ENCODE measurements around the gene FXYD6.

DNA sequence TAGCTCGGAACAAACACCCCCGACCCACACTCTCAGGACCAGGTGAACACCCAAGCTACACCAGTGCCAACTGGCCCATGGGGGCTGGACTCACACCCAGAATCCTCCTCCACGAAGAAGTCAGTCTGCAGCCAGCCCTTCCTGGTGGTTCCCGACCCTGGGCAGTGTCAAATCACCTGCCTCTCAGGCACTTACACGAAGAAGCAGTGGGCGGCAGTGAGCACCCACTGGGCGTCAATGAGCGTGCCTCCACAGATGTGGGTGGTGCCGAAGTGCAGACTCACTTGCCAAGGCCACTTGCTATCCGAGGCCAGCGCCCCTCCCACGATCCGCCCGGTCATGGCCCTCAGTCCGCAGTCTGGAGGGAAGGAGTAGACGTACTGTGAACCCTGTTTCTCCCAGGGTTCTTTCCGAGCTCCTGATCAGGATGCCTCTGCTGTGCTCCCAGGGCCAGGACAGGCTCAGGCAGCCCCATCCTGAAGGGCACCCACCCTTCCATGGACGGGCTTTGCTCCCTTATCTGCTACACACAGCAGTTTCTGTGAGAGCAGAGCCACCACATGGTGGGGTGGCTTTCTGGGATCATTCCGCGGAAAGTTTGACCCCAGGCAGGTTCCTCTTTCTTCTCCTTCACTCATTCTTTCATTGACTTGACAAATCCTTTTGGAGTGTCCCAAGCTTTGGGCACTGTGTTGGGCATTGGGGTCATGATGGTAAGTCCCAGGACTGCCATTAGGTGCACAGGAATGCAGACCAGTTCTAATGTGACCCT lies 33.3 kb upstream of the FXYD6 start:
- TF ChIP-seq SIRT6 (IDR thresholded peaks at IDR 0.05; ENCODE audit: low read length), result no peak
- TF ChIP-seq, protein P1, sequence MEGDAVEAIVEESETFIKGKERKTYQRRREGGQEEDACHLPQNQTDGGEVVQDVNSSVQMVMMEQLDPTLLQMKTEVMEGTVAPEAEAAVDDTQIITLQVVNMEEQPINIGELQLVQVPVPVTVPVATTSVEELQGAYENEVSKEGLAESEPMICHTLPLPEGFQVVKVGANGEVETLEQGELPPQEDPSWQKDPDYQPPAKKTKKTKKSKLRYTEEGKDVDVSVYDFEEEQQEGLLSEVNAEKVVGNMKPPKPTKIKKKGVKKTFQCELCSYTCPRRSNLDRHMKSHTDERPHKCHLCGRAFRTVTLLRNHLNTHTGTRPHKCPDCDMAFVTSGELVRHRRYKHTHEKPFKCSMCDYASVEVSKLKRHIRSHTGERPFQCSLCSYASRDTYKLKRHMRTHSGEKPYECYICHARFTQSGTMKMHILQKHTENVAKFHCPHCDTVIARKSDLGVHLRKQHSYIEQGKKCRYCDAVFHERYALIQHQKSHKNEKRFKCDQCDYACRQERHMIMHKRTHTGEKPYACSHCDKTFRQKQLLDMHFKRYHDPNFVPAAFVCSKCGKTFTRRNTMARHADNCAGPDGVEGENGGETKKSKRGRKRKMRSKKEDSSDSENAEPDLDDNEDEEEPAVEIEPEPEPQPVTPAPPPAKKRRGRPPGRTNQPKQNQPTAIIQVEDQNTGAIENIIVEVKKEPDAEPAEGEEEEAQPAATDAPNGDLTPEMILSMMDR (IDR thresholded peaks at IDR 0.05; ENCODE audit: control extremely low read depth in 1 of 3, insufficient read depth in 1 of 3, low read depth in 1 of 3, low read length in 3 of 3), result no peak
- no peak for TF ChIP-seq SP1 (IDR thresholded peaks at IDR 0.05; ENCODE audit: low read depth, low read length)
- no peak for TF ChIP-seq CHD2 (IDR thresholded peaks at IDR 0.05; ENCODE audit: low read length)
